Measurements from ENCODE around the gene KPNA4. TPM values are rescaled to one million over a fixed set of nuclear protein-coding genes. Genes with fewer than 3 reads are reported as not detected.

The KPNA4 gene
- total and polyA plus RNA-seq, 2 donors from 2014 or later: 11.7 to 37.9 TPM

DNA sequence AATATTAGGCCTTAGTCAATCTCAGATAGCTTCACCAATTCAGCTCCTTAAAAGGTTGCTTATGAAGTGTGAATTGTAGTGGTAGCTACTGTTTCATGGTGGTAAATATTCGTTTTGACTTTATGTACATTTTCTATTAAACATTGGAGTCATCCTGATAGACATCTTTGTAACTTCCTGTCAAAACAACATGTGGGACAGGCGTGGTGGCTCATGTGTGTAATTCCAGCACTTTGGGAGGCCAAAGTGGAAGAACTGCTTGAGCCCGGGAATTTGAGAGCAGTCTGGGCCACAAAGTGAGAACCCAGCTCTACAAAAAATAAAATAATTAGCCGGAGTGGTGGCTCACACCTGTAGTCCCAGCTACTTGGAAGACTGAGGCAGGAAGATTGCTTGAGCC lies 113.8 kb downstream of the KPNA4 start:
- Histone ChIP-seq H3K4me1 (ENCODE audit: control insufficient read depth in 2 of 3, insufficient read depth in 2 of 3, low read depth in 1 of 3, low read length in 3 of 3) (peaks cover 0 to 3% (median 3%) of the 10 kb centered on the region in 3 donors), H3K27ac (ENCODE audit: low read depth in 2 of 2, low read length in 2 of 2) (no peak overlapping the region), H3K4me3 (ENCODE audit: low read length in 3 of 3) (no peak overlapping the region), H3K36me3 (ENCODE audit: control insufficient read depth in 2 of 3, insufficient read depth in 3 of 3, low read length in 3 of 3) (no peaks in the 10 kb centered on the region), H3K9ac (ENCODE audit: low read length in 3 of 3) (no peak overlapping the region), H3K9me3 (ENCODE audit: control insufficient read depth in 2 of 3, insufficient read depth in 1 of 3, low read length in 3 of 3) (no peaks in the 10 kb centered on the region), H3K27me3 (ENCODE audit: control insufficient read depth, insufficient read depth, low read length) (no peaks in the 10 kb centered on the region)
- DNase-seq (no peak), FAIRE-seq (no peak)
- TF ChIP-seq, protein P1, sequence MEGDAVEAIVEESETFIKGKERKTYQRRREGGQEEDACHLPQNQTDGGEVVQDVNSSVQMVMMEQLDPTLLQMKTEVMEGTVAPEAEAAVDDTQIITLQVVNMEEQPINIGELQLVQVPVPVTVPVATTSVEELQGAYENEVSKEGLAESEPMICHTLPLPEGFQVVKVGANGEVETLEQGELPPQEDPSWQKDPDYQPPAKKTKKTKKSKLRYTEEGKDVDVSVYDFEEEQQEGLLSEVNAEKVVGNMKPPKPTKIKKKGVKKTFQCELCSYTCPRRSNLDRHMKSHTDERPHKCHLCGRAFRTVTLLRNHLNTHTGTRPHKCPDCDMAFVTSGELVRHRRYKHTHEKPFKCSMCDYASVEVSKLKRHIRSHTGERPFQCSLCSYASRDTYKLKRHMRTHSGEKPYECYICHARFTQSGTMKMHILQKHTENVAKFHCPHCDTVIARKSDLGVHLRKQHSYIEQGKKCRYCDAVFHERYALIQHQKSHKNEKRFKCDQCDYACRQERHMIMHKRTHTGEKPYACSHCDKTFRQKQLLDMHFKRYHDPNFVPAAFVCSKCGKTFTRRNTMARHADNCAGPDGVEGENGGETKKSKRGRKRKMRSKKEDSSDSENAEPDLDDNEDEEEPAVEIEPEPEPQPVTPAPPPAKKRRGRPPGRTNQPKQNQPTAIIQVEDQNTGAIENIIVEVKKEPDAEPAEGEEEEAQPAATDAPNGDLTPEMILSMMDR (IDR thresholded peaks at IDR 0.05; ENCODE audit: borderline replicate concordance, extremely low read depth, insufficient read depth): no peak
- intact Hi-C loops (cut with DNase I): no loop called here

DNA sequence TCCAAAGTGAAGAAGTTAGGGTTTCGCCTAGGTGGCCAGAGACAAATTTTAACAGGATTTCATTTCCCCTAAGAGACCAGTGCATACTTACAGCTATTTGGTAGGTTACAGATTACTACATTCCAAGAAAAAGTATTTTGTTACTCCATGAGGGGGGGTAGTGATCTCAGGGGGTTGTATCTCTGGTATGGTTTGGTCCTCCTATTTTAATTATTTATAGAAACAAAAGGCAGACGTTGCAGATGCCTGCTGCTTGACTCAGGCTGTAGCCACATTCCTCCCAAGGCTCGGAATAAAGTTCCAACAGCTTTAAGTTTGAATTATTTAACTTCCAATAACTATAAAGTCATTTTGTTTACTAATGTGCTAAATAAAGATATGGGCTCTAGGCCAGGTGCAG lies 114.5 kb downstream of the KPNA4 start:
- DNase-seq (peak in 2 of 5 donors; percentile 16 to 54), FAIRE-seq (no peak)
- H3K27me3 ChIP-seq (ENCODE audit: control insufficient read depth, insufficient read depth, low read length): no peaks in the 10 kb centered on the region
- H3K9ac ChIP-seq (ENCODE audit: low read length in 3 of 3): no peak overlapping the region
- no peaks in the 10 kb centered on the region for H3K36me3 ChIP-seq (ENCODE audit: control insufficient read depth in 2 of 3, insufficient read depth in 3 of 3, low read length in 3 of 3)
- peaks cover 0 to 3% (median 3%) of the 10 kb centered on the region in 3 donors for H3K4me1 ChIP-seq (ENCODE audit: control insufficient read depth in 2 of 3, insufficient read depth in 2 of 3, low read depth in 1 of 3, low read length in 3 of 3)
- H3K4me3 ChIP-seq (ENCODE audit: low read length in 3 of 3): no peak overlapping the region
- no peak overlapping the region for H3K27ac ChIP-seq (ENCODE audit: low read depth in 2 of 2, low read length in 2 of 2)
- intact Hi-C loops (cut with DNase I): no loop called here
- no peaks in the 10 kb centered on the region for H3K9me3 ChIP-seq (ENCODE audit: control insufficient read depth in 2 of 3, insufficient read depth in 1 of 3, low read length in 3 of 3)
- TF ChIP-seq, protein P1 (IDR thresholded peaks at IDR 0.05; ENCODE audit: borderline replicate concordance, extremely low read depth, insufficient read depth): no peak

DNA sequence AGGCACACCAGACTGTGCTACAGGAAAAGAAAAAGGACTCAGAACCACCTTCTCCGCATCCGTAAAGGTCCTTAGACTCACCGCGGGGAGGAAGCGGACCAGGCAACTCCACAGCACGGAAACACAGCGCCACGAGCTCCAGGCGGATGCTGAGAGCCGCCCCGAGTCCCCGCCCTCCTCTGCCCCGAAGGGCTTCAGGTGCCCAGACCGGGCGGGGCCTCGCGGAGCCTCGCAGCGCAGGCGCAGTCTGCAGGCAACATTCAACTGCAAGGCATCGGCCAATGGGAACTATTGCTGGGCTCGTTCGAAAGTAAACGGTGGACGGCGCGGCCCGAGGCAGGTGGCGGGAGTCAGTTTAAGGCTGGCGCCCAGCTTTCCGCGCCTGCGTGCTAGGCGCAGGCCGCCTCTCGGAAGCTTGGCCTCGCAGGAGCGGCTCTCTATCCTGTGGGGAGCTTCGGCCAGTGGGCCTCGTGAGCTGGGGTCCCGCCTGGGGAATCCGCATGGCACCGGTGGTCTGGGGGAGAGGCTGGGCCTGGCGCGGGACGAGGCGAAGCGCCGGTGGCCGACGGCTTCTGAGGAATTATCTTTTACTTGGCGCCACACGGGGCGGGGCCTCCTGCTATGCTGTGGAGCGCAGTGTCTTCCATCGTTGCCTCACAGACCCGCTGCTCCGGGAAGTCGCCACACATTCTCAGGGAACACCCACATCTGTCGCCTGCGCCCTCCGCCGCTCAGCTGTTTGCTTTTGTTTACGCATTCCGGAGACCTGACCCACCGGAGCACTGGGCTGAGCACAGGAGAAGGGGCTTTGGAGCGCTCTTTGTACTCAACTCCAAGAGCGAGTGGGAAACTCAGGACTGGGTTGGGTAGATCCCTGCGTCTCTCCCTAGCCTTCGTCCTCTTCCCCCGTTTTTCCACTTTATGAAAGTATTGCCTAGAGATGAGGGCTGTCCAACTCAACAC lies 115.5 kb downstream of the KPNA4 start, which contains the start of gene TRIM59:
Gene TRIM59 (minus strand): TSS at position 151 of the 963 bp plus-strand sequence. CDS start 10,603 bp downstream, outside the sequence.
- DNase-seq: peak; percentile 97 to 99 (median 98)
- H3K27ac ChIP-seq (ENCODE audit: low read depth in 2 of 2, low read length in 2 of 2): peak within 1 kb of the TSS in 1 of 2 donors; percentile 55
- no peaks in the 10 kb centered on the region for H3K27me3 ChIP-seq (ENCODE audit: control insufficient read depth, insufficient read depth, low read length)
- FAIRE-seq: no peak
- intact Hi-C loops (cut with DNase I): no loop called here
- H3K4me3 ChIP-seq (ENCODE audit: low read length in 3 of 3): peak within 1 kb of the TSS; percentile 62 to 96 (median 80)
- H3K36me3 ChIP-seq (ENCODE audit: control insufficient read depth in 2 of 3, insufficient read depth in 3 of 3, low read length in 3 of 3): no peaks in the 10 kb centered on the region
- H3K9ac ChIP-seq (ENCODE audit: low read length in 3 of 3): peak within 1 kb of the TSS in 2 of 3 donors; percentile 51 to 92
- TF ChIP-seq, protein P1 (IDR thresholded peaks at IDR 0.05; ENCODE audit: borderline replicate concordance, extremely low read depth, insufficient read depth): no peak
- peaks cover 0 to 3% (median 3%) of the 10 kb centered on the region in 3 donors for H3K4me1 ChIP-seq (ENCODE audit: control insufficient read depth in 2 of 3, insufficient read depth in 2 of 3, low read depth in 1 of 3, low read length in 3 of 3)
- H3K9me3 ChIP-seq (ENCODE audit: control insufficient read depth in 2 of 3, insufficient read depth in 1 of 3, low read length in 3 of 3): no peaks in the 10 kb centered on the region

All from kidney (tissue), 14 donors.